Neural crest cell (in vitro differentiated cells): Measurements from ENCODE around the gene STIP1. TPM values are rescaled to one million over a fixed set of nuclear protein-coding genes. Genes with fewer than 3 reads are reported as not detected.

Source experiments
- DNase-seq: peaks from one replicate; pipeline ENCODE4 v3.0.0; 2021; ENCODE audit warnings: low read depth, mixed read lengths, low spot score
- H3K27ac Mint-ChIP-seq: one replicate; pipeline ENCODE4 v1.8.0; 2021; ENCODE audit warnings: mild to moderate bottlenecking, mixed read lengths; ENCODE audit not compliant: unreplicated experiment
- H3K27me3 Mint-ChIP-seq: 2 replicates; pipeline ENCODE4 v1.8.0; 2021; ENCODE audit warnings: low read depth, mild to moderate bottlenecking, mixed read lengths
- H3K36me3 Mint-ChIP-seq: 2 replicates; pipeline ENCODE4 v1.8.0; 2021; ENCODE audit warnings: low read depth, mild to moderate bottlenecking, mixed read lengths
- H3K4me1 Mint-ChIP-seq: 2 replicates; pipeline ENCODE4 v1.8.0; 2021; ENCODE audit warnings: mixed read lengths
- H3K4me3 Mint-ChIP-seq: one replicate; pipeline ENCODE4 v1.8.0; 2021; ENCODE audit warnings: mild to moderate bottlenecking, mixed read lengths
- H3K9me3 Mint-ChIP-seq: 2 replicates; pipeline ENCODE4 v1.8.0; 2021; ENCODE audit warnings: mixed read lengths
- CTCF ChIP-seq: fragments of 200-600 bp; sonication (generic); conservative IDR thresholded peaks from 2 replicates; pipeline ENCODE4 v1.5.0; 2021; ENCODE audit warnings: antibody characterized with exemption, mild to moderate bottlenecking
- total RNA-seq: library from RNA; stranded (reverse); gene quantifications from 2 replicates; pipeline ENCODE4 v1.2.1, GENCODE V29; 2021

The STIP1 gene
- total RNA-seq, 1 donor from 2014 or later = 296 TPM

- peaks cover 7% of the 10 kb centered on the region for H3K36me3 Mint-ChIP-seq
- no peak for DNase-seq
- no peak overlapping the region for H3K4me3 Mint-ChIP-seq
- H3K9me3 Mint-ChIP-seq = peaks cover 2% of the 10 kb centered on the region
- TF ChIP-seq CTCF = no peak
- H3K27me3 Mint-ChIP-seq = no peaks in the 10 kb centered on the region
- peaks cover 23% of the 10 kb centered on the region for H3K4me1 Mint-ChIP-seq
- H3K27ac Mint-ChIP-seq = no peak overlapping the region
These were observed 9.2 kb upstream of the STIP1 start for GRCh38 chr11:64176751-64177150.

GRCh38 chr11:64178203-64178602 is 7.8 kb upstream of the STIP1 start:
- Mint-ChIP-seq H3K4me1 (peaks cover 32% of the 10 kb centered on the region), H3K4me3 (no peak overlapping the region), H3K27ac (no peak overlapping the region), H3K9me3 (peaks cover 2% of the 10 kb centered on the region), H3K36me3 (peaks cover 9% of the 10 kb centered on the region), H3K27me3 (no peaks in the 10 kb centered on the region)
- TF ChIP-seq CTCF = no peak
- no peak for DNase-seq

- no peak for TF ChIP-seq CTCF
- no peak for DNase-seq
- H3K4me3 Mint-ChIP-seq = no peak overlapping the region
- no peak overlapping the region for H3K27ac Mint-ChIP-seq
- H3K27me3 Mint-ChIP-seq = no peaks in the 10 kb centered on the region
- peaks cover 2% of the 10 kb centered on the region for H3K9me3 Mint-ChIP-seq
- peaks cover 4% of the 10 kb centered on the region for H3K36me3 Mint-ChIP-seq
- H3K4me1 Mint-ChIP-seq = peaks cover 39% of the 10 kb centered on the region
These were observed 6.9 kb upstream of the STIP1 start for GRCh38 chr11:64178951-64179639.

- Mint-ChIP-seq H3K27me3 (no peaks in the 10 kb centered on the region), H3K27ac (peak overlapping the region; percentile 35)
These were observed 5.1 kb upstream of the STIP1 start for GRCh38 chr11:64180891-64181290.

GRCh38 chr11:64181506-64182411 is 4.2 kb upstream of the STIP1 start:
- H3K4me1 Mint-ChIP-seq = peaks cover 50% of the 10 kb centered on the region
- DNase-seq = peak; percentile 55
- no peaks in the 10 kb centered on the region for H3K9me3 Mint-ChIP-seq
- peak overlapping the region; percentile 84 for H3K4me3 Mint-ChIP-seq
- TF ChIP-seq CTCF = no peak
- H3K27ac Mint-ChIP-seq = peak overlapping the region; percentile 65
- H3K27me3 Mint-ChIP-seq = no peaks in the 10 kb centered on the region
- peaks cover 5% of the 10 kb centered on the region for H3K36me3 Mint-ChIP-seq

More at GRCh38 chr11:64180891-64181290, 5.1 kb upstream of the STIP1 start:
- Mint-ChIP-seq H3K4me1 (peaks cover 48% of the 10 kb centered on the region), H3K4me3 (peak overlapping the region; percentile 65), H3K36me3 (peaks cover 4% of the 10 kb centered on the region), H3K9me3 (no peaks in the 10 kb centered on the region)
- no peak for TF ChIP-seq CTCF
- DNase-seq = no peak
